ENCODE measurements around the gene KRT26. TPM values are rescaled to one million over a fixed set of nuclear protein-coding genes. Genes with fewer than 3 reads are reported as not detected.
"Not testable (repeated sequence)": the region's sequence is repeated elsewhere in the genome, so short reads cannot be mapped to it uniquely, and the experiment has no call there.

KRT26 gene
- total RNA-seq, 1 donor = not detected

- H3K4me3 ChIP-seq (ENCODE audit: low read depth, low read length) = no peak overlapping the region
- TF ChIP-seq CTCF (IDR thresholded peaks at IDR 0.05; ENCODE audit: insufficient read depth, low read length) = no peak
- no peak for DNase-seq (ENCODE audit: low read depth)
Measured at GRCh38 chr17:40817103-40817682, 45.2 kb upstream of the KRT26 start.

GRCh38 chr17:40816569-40816968 is 44.6 kb upstream of the KRT26 start:
- H3K4me3 ChIP-seq (ENCODE audit: low read depth, low read length) = no peak overlapping the region
- TF ChIP-seq CTCF (IDR thresholded peaks at IDR 0.05; ENCODE audit: insufficient read depth, low read length) = no peak
- no peak for DNase-seq (ENCODE audit: low read depth)

- H3K4me3 ChIP-seq (ENCODE audit: low read depth, low read length) = no peak overlapping the region
- no peak for TF ChIP-seq CTCF (IDR thresholded peaks at IDR 0.05; ENCODE audit: insufficient read depth, low read length)
Measured at GRCh38 chr17:40815381-40815780, 43.4 kb upstream of the KRT26 start.

GRCh38 chr17:40814657-40815056 is 42.7 kb upstream of the KRT26 start:
- H3K4me3 ChIP-seq (ENCODE audit: low read depth, low read length); DNase-seq (ENCODE audit: low read depth): not testable (repeated sequence)

More at GRCh38 chr17:40815381-40815780, 43.4 kb upstream of the KRT26 start:
- DNase-seq (ENCODE audit: low read depth) = no peak

GRCh38 chr17:40813804-40814203 is 41.8 kb upstream of the KRT26 start:
- peak; percentile 13 for DNase-seq (ENCODE audit: low read depth)
- no peak overlapping the region for H3K4me3 ChIP-seq (ENCODE audit: low read depth, low read length)
- TF ChIP-seq CTCF (IDR thresholded peaks at IDR 0.05; ENCODE audit: insufficient read depth, low read length) = no peak

- H3K4me3 ChIP-seq (ENCODE audit: low read depth, low read length) = no peak overlapping the region
- no peak for DNase-seq (ENCODE audit: low read depth)
- no peak for TF ChIP-seq CTCF (IDR thresholded peaks at IDR 0.05; ENCODE audit: insufficient read depth, low read length)
Measured at GRCh38 chr17:40812639-40813038, 40.6 kb upstream of the KRT26 start.

- peak; percentile 41 for DNase-seq (ENCODE audit: low read depth)
- TF ChIP-seq CTCF (IDR thresholded peaks at IDR 0.05; ENCODE audit: insufficient read depth, low read length) = no peak
Measured at GRCh38 chr17:40810494-40810893, 38.5 kb upstream of the KRT26 start.

More at GRCh38 chr17:40810494-40810893, 38.5 kb upstream of the KRT26 start:
- H3K4me3 ChIP-seq (ENCODE audit: low read depth, low read length) = no peak overlapping the region

Data from fibroblast of the aortic adventitia (primary cell).